CD14-positive monocyte (primary cell): Measurements from ENCODE around the gene RGL3. TPM values are rescaled to one million over a fixed set of nuclear protein-coding genes. Genes with fewer than 3 reads are reported as not detected.

ENCODE experiments used
- DNase-seq, 3 donors: peaks; one replicate each; pipeline ENCODE4 v3.0.0-alpha.2; 2011 to 2022
- H2AFZ ChIP-seq: 2 replicates; pipeline ENCODE4 v1.6.0; 2012; ENCODE audit warnings: mild to moderate bottlenecking, low read depth, low read length, inconsistent platforms; ENCODE audit not compliant: insufficient read depth, poor library complexity, severe bottlenecking
- H3K27ac ChIP-seq, 2 donors: 1 replicate in 1 of 2; 2 replicates in 1 of 2; pipeline ENCODE4 v1.5.1; 2012 to 2013; ENCODE audit warnings: low read length in 2 of 2, control low read depth in 1 of 2, inconsistent platforms in 1 of 2, low read depth in 1 of 2, mild to moderate bottlenecking in 1 of 2
- H3K27me3 ChIP-seq, 2 donors: one replicate each; pipeline versions ENCODE4 v1.6.0 to v1.6.1; 2011 to 2013; ENCODE audit warnings: low read length in 2 of 2; ENCODE audit not compliant: control insufficient read depth in 2 of 2, insufficient read depth in 2 of 2
- H3K36me3 ChIP-seq, 2 donors: replicated peaks in 1 of 2; 1 replicate in 1 of 2; 2 replicates in 1 of 2; pipeline versions ENCODE4 v1.5.1 to v1.6.1; 2012 to 2013; ENCODE audit warnings: low read length in 2 of 2, control low read depth in 1 of 2, inconsistent platforms in 1 of 2, mild to moderate bottlenecking in 1 of 2; ENCODE audit not compliant: insufficient read depth in 2 of 2, control insufficient read depth in 1 of 2
- H3K4me1 ChIP-seq, 2 donors: 1 replicate in 1 of 2; 2 replicates in 1 of 2; pipeline versions ENCODE4 v1.5.1 to v1.6.1; 2012 to 2013; ENCODE audit warnings: low read length in 2 of 2, control low read depth in 1 of 2, inconsistent platforms in 1 of 2, mild to moderate bottlenecking in 1 of 2, moderate library complexity in 1 of 2; ENCODE audit not compliant: insufficient read depth in 2 of 2, control insufficient read depth in 1 of 2
- H3K4me2 ChIP-seq: replicated peaks from 2 replicates; pipeline ENCODE3; 2012; ENCODE audit warnings: low read length, moderate library complexity, mild to moderate bottlenecking; ENCODE audit not compliant: poor library complexity, severe bottlenecking; ENCODE audit errors: extremely low read depth
- H3K4me3 ChIP-seq, 3 experiments: fragments of 200-600 bp in 1 of 3; sonication (generic) in 1 of 3; replicated peaks in 1 of 3; 1 replicate in 2 of 3; 2 replicates in 1 of 3; pipeline ENCODE4 v1.5.1; 2011 to 2013; ENCODE audit warnings: low read length in 3 of 3, mild to moderate bottlenecking in 3 of 3, control low read depth in 2 of 3, low read depth in 2 of 3, inconsistent platforms in 1 of 3, moderate library complexity in 1 of 3
- H3K79me2 ChIP-seq: 2 replicates; pipeline ENCODE4 v1.6.0; 2012; ENCODE audit warnings: mild to moderate bottlenecking, control low read depth, inconsistent platforms, low read length, moderate library complexity; ENCODE audit not compliant: insufficient read depth
- H3K9ac ChIP-seq: 2 replicates; pipeline ENCODE4 v1.6.0; 2017; ENCODE audit warnings: low read length, mild to moderate bottlenecking; ENCODE audit not compliant: insufficient read depth, poor library complexity, severe bottlenecking
- H3K9me3 ChIP-seq, 2 donors: replicated peaks in 1 of 2; 1 replicate in 1 of 2; 2 replicates in 1 of 2; pipeline versions ENCODE4 v1.5.1 to v1.6.1; 2012 to 2013; ENCODE audit warnings: low read length in 2 of 2, control low read depth in 1 of 2; ENCODE audit not compliant: control insufficient read depth in 1 of 2, insufficient read depth in 1 of 2
- H4K20me1 ChIP-seq: 2 replicates; pipeline ENCODE4 v1.6.0; 2012; ENCODE audit warnings: mild to moderate bottlenecking, low read length, control low read depth, moderate library complexity; ENCODE audit not compliant: insufficient read depth
- H3K27ac Mint-ChIP-seq, 7 donors: one replicate each; pipeline ENCODE4 v1.8.0; 2020; ENCODE audit warnings: mild to moderate bottlenecking in 7 of 7, mixed read lengths in 7 of 7, moderate library complexity in 6 of 7, inconsistent platforms in 2 of 7
- H3K27me3 Mint-ChIP-seq, 3 donors: one replicate each; pipeline ENCODE4 v1.8.0; 2021 to 2022; ENCODE audit warnings: low read depth in 3 of 3, mild to moderate bottlenecking in 3 of 3, mixed read lengths in 3 of 3, moderate library complexity in 3 of 3, inconsistent platforms in 1 of 3
- H3K36me3 Mint-ChIP-seq, 2 donors: one replicate each; pipeline ENCODE4 v1.8.0; 2020; ENCODE audit warnings: mixed read lengths in 2 of 2, inconsistent platforms in 1 of 2, mild to moderate bottlenecking in 1 of 2
- H3K4me1 Mint-ChIP-seq: one replicate; pipeline ENCODE4 v1.8.0; 2020; ENCODE audit warnings: mild to moderate bottlenecking, mixed read lengths
- H3K4me3 Mint-ChIP-seq, 2 donors: one replicate each; pipeline ENCODE4 v1.8.0; 2020; ENCODE audit warnings: mild to moderate bottlenecking in 2 of 2, mixed read lengths in 2 of 2, moderate library complexity in 1 of 2
- H3K9me3 Mint-ChIP-seq, 7 donors: one replicate each; pipeline ENCODE4 v1.8.0; 2020 to 2022; ENCODE audit warnings: mixed read lengths in 7 of 7, mild to moderate bottlenecking in 6 of 7, moderate library complexity in 6 of 7, inconsistent platforms in 2 of 7
- CTCF ChIP-seq: fragments of 200-600 bp; IDR thresholded peaks from one replicate; pipeline ENCODE4 v1.8.0; 2022; ENCODE audit warnings: antibody characterized with exemption, mild to moderate bottlenecking
- WGBS: methylation state at CpG from one replicate; pipeline ENCODE4 v1.1.5; 2013; ENCODE audit warnings: missing lambda C conversion rate; ENCODE audit not compliant: insufficient coverage; 5-methylcytosine and 5-hydroxymethylcytosine counted together
- intact Hi-C, 2 donors: fragments of 100-400 bp; cut with micrococcal nuclease; formaldehyde crosslinking; loops; one replicate each; pipeline versions ENCODE4 v1.15.0 to v1.15.1; 2023
- polyA plus RNA-seq, 3 donors: library from polyadenylated mRNA; depleted of rRNA in 1 of 3; unstranded in 2 of 3; stranded (reverse) in 1 of 3; fragments of 300-500 nt in 2 of 3; fragments of >200 nt in 1 of 3; fragmentation: Illumina TruSeq in 2 of 3; gene quantifications; 1 replicate in 2 of 3; 2 replicates in 1 of 3; pipeline ENCODE4 v1.2.3, GENCODE V29; 2012 to 2021

Gene RGL3
- polyA plus RNA-seq, 3 donors: 1.7 TPM; not detected in 2

GRCh38 chr19:11445141-11445540 is 26.0 kb upstream of the RGL3 start:
- Histone ChIP-seq H3K36me3 (peaks cover 81 to 100% of the 10 kb centered on the region in 2 donors), H4K20me1 (peaks cover 39% of the 10 kb centered on the region), H3K9ac (no peak overlapping the region), H2AFZ (no peak overlapping the region), H3K27ac (peak overlapping the region in 1 of 2 donors; percentile 18), H3K4me2 (no peak overlapping the region), H3K27me3 (no peaks in the 10 kb centered on the region), H3K4me3 (no peak overlapping the region), H3K4me1 (no peaks in the 10 kb centered on the region), H3K9me3 (no peaks in the 10 kb centered on the region), H3K79me2 (peaks cover 4% of the 10 kb centered on the region)
- H3K9me3 Mint-ChIP-seq: no peaks in the 10 kb centered on the region
- H3K4me1 Mint-ChIP-seq: peaks cover 4% of the 10 kb centered on the region
- H3K4me3 Mint-ChIP-seq: no peak overlapping the region
- peaks cover 55 to 90% of the 10 kb centered on the region in 2 donors for H3K36me3 Mint-ChIP-seq
- no peak for DNase-seq
- WGBS: 96% methylated on average over 12 of the region's 13 CpGs
- H3K27me3 Mint-ChIP-seq: peaks cover 0 to 2% (median 0%) of the 10 kb centered on the region in 3 donors
- H3K27ac Mint-ChIP-seq: peak overlapping the region in 3 of 7 donors; percentile 38 to 60 (median 58)
- TF ChIP-seq CTCF: no peak
- intact Hi-C loops: loop anchor here in 1 of 2 donors (5.0 kb wide), 1 partner anchor 158 kb away; no protein-coding TSS in a partner anchor

GRCh38 chr19:11444059-11444458 is 24.9 kb upstream of the RGL3 start:
- H3K27me3 Mint-ChIP-seq: peaks cover 0 to 2% (median 0%) of the 10 kb centered on the region in 3 donors
- no peak overlapping the region for H2AFZ ChIP-seq
- no peaks in the 10 kb centered on the region for H3K27me3 ChIP-seq
- no peak overlapping the region for H3K4me3 Mint-ChIP-seq
- H3K4me1 ChIP-seq: no peaks in the 10 kb centered on the region
- peaks cover 4% of the 10 kb centered on the region for H3K79me2 ChIP-seq
- no peak for DNase-seq
- H3K9ac ChIP-seq: no peak overlapping the region
- peak overlapping the region in 2 of 7 donors; percentile 19 to 26 for H3K27ac Mint-ChIP-seq
- intact Hi-C loops: no loop called here
- H3K4me1 Mint-ChIP-seq: peaks cover 4% of the 10 kb centered on the region
- H3K36me3 Mint-ChIP-seq: peaks cover 51 to 87% of the 10 kb centered on the region in 2 donors
- whole genome bisulfite sequencing: 100% methylated on average over 4 of the region's 5 CpGs
- no peak for TF ChIP-seq CTCF
- H3K9me3 Mint-ChIP-seq: no peaks in the 10 kb centered on the region
- H4K20me1 ChIP-seq: peaks cover 39% of the 10 kb centered on the region
- no peak overlapping the region for H3K4me3 ChIP-seq
- no peak overlapping the region for H3K4me2 ChIP-seq
- peaks cover 78 to 96% of the 10 kb centered on the region in 2 donors for H3K36me3 ChIP-seq
- H3K27ac ChIP-seq: no peak overlapping the region
- no peaks in the 10 kb centered on the region for H3K9me3 ChIP-seq
